ENCODE measurements around the gene ANKRD13B.

Gene ANKRD13B

GRCh38 chr17:29640413-29640812 is 47.5 kb downstream of the ANKRD13B start:
- H3K4me2 ChIP-seq (ENCODE audit: low read length) = peak overlapping the region; percentile 52
- H3K27me3 ChIP-seq (ENCODE audit: low read depth, low read length) = no peaks in the 10 kb centered on the region
- peaks cover 19% of the 10 kb centered on the region for H3K4me1 ChIP-seq (ENCODE audit: low read length)
- no peak overlapping the region for H3K27ac ChIP-seq (ENCODE audit: low read length)
- H3K9me3 ChIP-seq (ENCODE audit: insufficient read depth, low read length) = no peaks in the 10 kb centered on the region
- H4K20me1 ChIP-seq (ENCODE audit: insufficient read depth, low read length) = no peaks in the 10 kb centered on the region
- peaks cover 5% of the 10 kb centered on the region for H3K36me3 ChIP-seq (replicated peaks; ENCODE audit: low read depth, low read length)
- H3K4me3 ChIP-seq (ENCODE audit: low read length) = peak overlapping the region; percentile 55
- H3K79me2 ChIP-seq (ENCODE audit: low read length) = no peaks in the 10 kb centered on the region
- TF ChIP-seq, protein P1, sequence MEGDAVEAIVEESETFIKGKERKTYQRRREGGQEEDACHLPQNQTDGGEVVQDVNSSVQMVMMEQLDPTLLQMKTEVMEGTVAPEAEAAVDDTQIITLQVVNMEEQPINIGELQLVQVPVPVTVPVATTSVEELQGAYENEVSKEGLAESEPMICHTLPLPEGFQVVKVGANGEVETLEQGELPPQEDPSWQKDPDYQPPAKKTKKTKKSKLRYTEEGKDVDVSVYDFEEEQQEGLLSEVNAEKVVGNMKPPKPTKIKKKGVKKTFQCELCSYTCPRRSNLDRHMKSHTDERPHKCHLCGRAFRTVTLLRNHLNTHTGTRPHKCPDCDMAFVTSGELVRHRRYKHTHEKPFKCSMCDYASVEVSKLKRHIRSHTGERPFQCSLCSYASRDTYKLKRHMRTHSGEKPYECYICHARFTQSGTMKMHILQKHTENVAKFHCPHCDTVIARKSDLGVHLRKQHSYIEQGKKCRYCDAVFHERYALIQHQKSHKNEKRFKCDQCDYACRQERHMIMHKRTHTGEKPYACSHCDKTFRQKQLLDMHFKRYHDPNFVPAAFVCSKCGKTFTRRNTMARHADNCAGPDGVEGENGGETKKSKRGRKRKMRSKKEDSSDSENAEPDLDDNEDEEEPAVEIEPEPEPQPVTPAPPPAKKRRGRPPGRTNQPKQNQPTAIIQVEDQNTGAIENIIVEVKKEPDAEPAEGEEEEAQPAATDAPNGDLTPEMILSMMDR (IDR thresholded peaks at IDR 0.05; ENCODE audit: low read depth, low read length) = no peak
- TF ChIP-seq EZH2phosphoT487 (IDR thresholded peaks at IDR 0.05; ENCODE audit: low read depth) = no peak
- H3K9ac ChIP-seq (ENCODE audit: low read length) = no peak overlapping the region; the same call in 1 of the 2 replicates
- H2AFZ ChIP-seq (ENCODE audit: low read depth, low read length) = no peak overlapping the region

- no peaks in the 10 kb centered on the region for H3K9me3 ChIP-seq (ENCODE audit: insufficient read depth, low read length)
- H4K20me1 ChIP-seq (ENCODE audit: insufficient read depth, low read length) = no peaks in the 10 kb centered on the region
- H3K4me3 ChIP-seq (ENCODE audit: low read length) = no peak overlapping the region
- no peaks in the 10 kb centered on the region for H3K27me3 ChIP-seq (ENCODE audit: low read depth, low read length)
- no peak overlapping the region for H3K9ac ChIP-seq (ENCODE audit: low read length)
- H3K36me3 ChIP-seq (replicated peaks; ENCODE audit: low read depth, low read length) = peaks cover under 1% of the 10 kb centered on the region
- peaks cover 19% of the 10 kb centered on the region for H3K4me1 ChIP-seq (ENCODE audit: low read length)
- H3K27ac ChIP-seq (ENCODE audit: low read length) = no peak overlapping the region
- H3K4me2 ChIP-seq (ENCODE audit: low read length) = no peak overlapping the region
- no peaks in the 10 kb centered on the region for H3K79me2 ChIP-seq (ENCODE audit: low read length)
- TF ChIP-seq, protein P1 (IDR thresholded peaks at IDR 0.05; ENCODE audit: low read depth, low read length) = no peak
- no peak for TF ChIP-seq EZH2phosphoT487 (IDR thresholded peaks at IDR 0.05; ENCODE audit: low read depth)
- no peak overlapping the region for H2AFZ ChIP-seq (ENCODE audit: low read depth, low read length)
Measured at GRCh38 chr17:29640981-29641642, 48.2 kb downstream of the ANKRD13B start.

DNA sequence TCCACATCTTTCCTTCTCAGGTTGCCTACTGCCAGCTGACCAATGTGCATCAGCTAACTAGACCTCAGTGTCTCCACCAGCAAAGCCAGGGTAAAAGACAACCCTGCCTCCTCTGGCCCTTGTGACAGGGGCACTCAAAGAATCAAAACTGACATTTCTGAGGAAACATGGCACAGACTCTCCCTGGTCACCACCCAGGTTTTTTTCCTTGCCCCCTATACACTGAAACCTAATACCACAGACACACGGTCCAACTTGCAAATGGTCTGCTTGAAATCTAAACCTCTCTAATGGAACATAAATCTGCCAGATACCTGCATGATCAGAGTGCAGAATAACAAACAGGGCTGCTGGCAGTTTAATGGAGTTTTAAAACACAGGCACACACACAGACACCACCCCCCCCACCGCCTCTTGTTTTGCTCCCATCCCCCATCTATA is 49.3 kb downstream of the ANKRD13B start:
- H3K36me3 ChIP-seq (replicated peaks; ENCODE audit: low read depth, low read length) = no peaks in the 10 kb centered on the region
- H3K27me3 ChIP-seq (ENCODE audit: low read depth, low read length) = no peaks in the 10 kb centered on the region
- no peaks in the 10 kb centered on the region for H4K20me1 ChIP-seq (ENCODE audit: insufficient read depth, low read length)
- no peak overlapping the region for H2AFZ ChIP-seq (ENCODE audit: low read depth, low read length)
- H3K9me3 ChIP-seq (ENCODE audit: insufficient read depth, low read length) = no peaks in the 10 kb centered on the region
- no peak overlapping the region for H3K4me2 ChIP-seq (ENCODE audit: low read length)
- no peaks in the 10 kb centered on the region for H3K79me2 ChIP-seq (ENCODE audit: low read length)
- H3K4me1 ChIP-seq (ENCODE audit: low read length) = peaks cover 19% of the 10 kb centered on the region
- no peak overlapping the region for H3K9ac ChIP-seq (ENCODE audit: low read length)
- H3K4me3 ChIP-seq (ENCODE audit: low read length) = no peak overlapping the region
- no peak overlapping the region for H3K27ac ChIP-seq (ENCODE audit: low read length)
- TF ChIP-seq, protein P1 (IDR thresholded peaks at IDR 0.05; ENCODE audit: low read depth, low read length) = no peak
- no peak for TF ChIP-seq EZH2phosphoT487 (IDR thresholded peaks at IDR 0.05; ENCODE audit: low read depth)

DNA sequence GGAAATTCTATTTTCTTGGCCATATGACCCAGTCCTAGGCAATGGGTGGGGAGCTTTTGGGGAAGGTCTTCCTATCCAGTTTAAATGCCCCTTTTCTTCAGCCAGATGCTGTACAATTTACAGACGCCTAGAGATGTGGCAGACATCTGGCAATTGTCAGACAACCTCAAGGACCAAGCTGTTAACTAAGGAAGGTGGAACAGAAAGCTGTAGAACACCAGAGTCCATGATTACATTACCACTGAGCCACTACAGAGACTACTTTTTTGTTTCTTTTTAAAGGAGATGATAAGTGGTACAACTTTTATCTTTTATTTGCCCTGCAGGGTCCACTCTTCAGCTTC is 50.9 kb downstream of the ANKRD13B start:
- Histone ChIP-seq H3K79me2 (ENCODE audit: low read length) (no peaks in the 10 kb centered on the region), H2AFZ (ENCODE audit: low read depth, low read length) (no peak overlapping the region), H3K27me3 (ENCODE audit: low read depth, low read length) (no peaks in the 10 kb centered on the region), H3K9ac (ENCODE audit: low read length) (no peak overlapping the region), H3K4me2 (ENCODE audit: low read length) (no peak overlapping the region), H3K4me1 (ENCODE audit: low read length) (peaks cover 18% of the 10 kb centered on the region), H3K9me3 (ENCODE audit: insufficient read depth, low read length) (no peaks in the 10 kb centered on the region), H3K4me3 (ENCODE audit: low read length) (no peak overlapping the region), H3K36me3 (replicated peaks; ENCODE audit: low read depth, low read length) (no peaks in the 10 kb centered on the region), H4K20me1 (ENCODE audit: insufficient read depth, low read length) (no peaks in the 10 kb centered on the region), H3K27ac (ENCODE audit: low read length) (no peak overlapping the region)
- TF ChIP-seq EZH2phosphoT487 (IDR thresholded peaks at IDR 0.05; ENCODE audit: low read depth) = no peak
- TF ChIP-seq, protein P1 (IDR thresholded peaks at IDR 0.05; ENCODE audit: low read depth, low read length) = no peak
